Measurements from ENCODE around the gene ADAT1.

Gene ADAT1

DNA sequence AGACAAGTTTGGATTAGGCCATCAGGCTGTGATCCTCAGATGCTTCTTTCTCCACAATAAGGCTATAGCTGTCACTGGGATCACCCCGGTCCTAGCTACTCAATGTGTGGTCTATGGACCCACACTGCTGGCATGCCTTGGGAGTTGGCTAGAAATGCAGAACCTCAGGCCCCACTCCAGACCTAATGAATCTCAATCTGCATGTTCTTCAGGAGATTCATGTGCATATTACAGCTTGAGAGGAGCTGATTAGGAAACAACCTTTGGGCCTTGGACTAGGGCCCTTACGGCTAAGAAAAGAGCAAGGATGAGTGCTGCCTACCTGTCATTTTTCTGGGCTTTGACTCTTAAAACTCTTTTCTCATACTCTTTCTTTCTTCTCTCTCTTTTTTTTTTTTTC lies 7.5 kb downstream of the ADAT1 start:
- TF ChIP-seq ELF4 (IDR thresholded peaks at IDR 0.05) (no peak), FOXA1 (IDR thresholded peaks at IDR 0.05) (no peak), PKNOX1 (IDR thresholded peaks at IDR 0.05) (no peak), HDGF (IDR thresholded peaks at IDR 0.05; ENCODE audit: borderline replicate concordance) (no peak), ZNF384 (IDR thresholded peaks at IDR 0.05) (no peak), FOXK2 (IDR thresholded peaks at IDR 0.05) (no peak), SUZ12 (IDR thresholded peaks at IDR 0.05) (no peak), CTBP1 (IDR thresholded peaks at IDR 0.05; ENCODE audit: borderline replicate concordance) (no peak)
- DNase-seq (ENCODE audit: extremely low spot score): no peak
- ChIA-PET CTCF (no interaction called here), POLR2A (interaction anchor here (0.9 kb wide), 1 partner anchor 32 kb away, joined by 3 read pairs; the partner anchor contains the start of genes KARS1 and TERF2IP)

DNA sequence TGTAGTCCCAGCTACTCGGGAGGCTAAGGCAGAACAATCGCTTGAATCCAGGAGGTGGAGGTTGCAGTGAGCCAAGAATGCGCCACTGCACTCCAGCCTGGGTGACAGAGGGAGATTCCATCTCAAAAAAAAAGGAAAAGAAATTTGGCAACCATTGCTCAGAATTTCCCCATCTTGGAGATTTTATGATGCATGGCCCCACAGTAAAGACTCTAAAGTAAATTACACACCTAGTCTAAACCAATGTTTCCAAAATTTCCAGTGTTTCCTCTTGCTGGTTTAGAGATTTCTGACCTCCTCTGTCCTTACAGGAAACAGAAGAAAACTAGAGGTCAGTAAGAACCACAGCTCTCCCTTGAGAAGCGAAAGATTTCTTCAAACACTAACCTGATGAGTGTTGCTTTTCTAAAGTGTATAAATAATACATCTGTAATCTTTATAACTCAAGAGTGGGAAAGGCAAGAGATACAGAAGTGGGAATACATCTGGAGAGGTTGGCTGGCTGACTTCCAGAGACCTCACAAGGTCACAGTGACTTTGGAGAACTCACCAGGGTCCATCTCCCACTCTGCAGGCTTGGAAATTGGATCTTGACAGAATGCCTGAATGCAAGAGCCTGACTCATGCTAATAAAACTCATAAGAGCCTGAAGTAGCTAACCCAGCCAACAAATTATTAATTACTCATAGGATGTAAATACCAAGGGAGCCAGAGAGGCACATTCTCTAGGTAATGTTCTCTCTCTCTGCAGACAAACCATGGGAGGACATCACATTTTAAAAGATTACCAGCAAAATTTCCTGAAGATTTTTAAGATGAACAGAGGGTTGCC lies 8.8 kb downstream of the ADAT1 start:
- POLR2A ChIA-PET: no interaction called here
- TF ChIP-seq ZNF384 (IDR thresholded peaks at IDR 0.05) (no peak), BHLHE40 (IDR thresholded peaks at IDR 0.05; ENCODE audit: borderline replicate concordance) (no peak), L3MBTL2 (conservative IDR thresholded peaks at IDR 0.05) (no peak), ARNT (IDR thresholded peaks at IDR 0.05) (no peak), SUZ12 (IDR thresholded peaks at IDR 0.05) (no peak), LEF1 (IDR thresholded peaks at IDR 0.05; ENCODE audit: borderline replicate concordance) (no peak), CTBP1 (IDR thresholded peaks at IDR 0.05; ENCODE audit: borderline replicate concordance) (no peak), HDGF (IDR thresholded peaks at IDR 0.05; ENCODE audit: borderline replicate concordance) (no peak)
- DNase-seq (ENCODE audit: extremely low spot score): no peak
- CTCF ChIA-PET: no interaction called here

DNA sequence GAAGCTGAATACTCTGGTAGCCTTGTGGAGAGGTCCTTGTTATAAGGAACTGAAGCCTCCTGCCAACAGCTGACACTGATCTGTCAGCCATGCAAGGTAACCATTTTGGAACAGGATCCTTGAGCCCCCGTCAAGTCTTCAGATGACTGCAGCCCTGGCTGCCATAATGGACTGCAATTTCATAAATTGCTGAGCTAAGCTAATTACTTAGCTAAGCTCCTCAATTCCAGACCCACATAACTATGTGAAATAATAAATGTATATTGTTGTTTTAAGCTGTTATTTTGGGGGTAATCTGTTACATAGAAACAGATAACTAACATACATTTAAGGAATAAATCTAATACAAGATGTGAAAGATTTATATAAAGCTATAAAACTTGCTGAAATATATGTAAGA lies 16.6 kb downstream of the ADAT1 start:
- CTCF ChIA-PET: interaction anchor here (0.6 kb wide), 1 partner anchor 33 kb away, joined by 6 read pairs; no protein-coding TSS in a partner anchor
- POLR2A ChIA-PET: interaction anchor here (1.7 kb wide), 1 partner anchor 16 kb away, joined by 9 read pairs; the partner anchor contains the start of gene ADAT1
- TF ChIP-seq FOXA1 (IDR thresholded peaks at IDR 0.05) (no peak), ELF4 (IDR thresholded peaks at IDR 0.05) (no peak), TARDBP (IDR thresholded peaks at IDR 0.05) (no peak), LEF1 (IDR thresholded peaks at IDR 0.05; ENCODE audit: borderline replicate concordance) (no peak), FOXK2 (IDR thresholded peaks at IDR 0.05) (no peak), SUZ12 (IDR thresholded peaks at IDR 0.05) (no peak)
- DNase-seq (ENCODE audit: extremely low spot score): no peak

DNA sequence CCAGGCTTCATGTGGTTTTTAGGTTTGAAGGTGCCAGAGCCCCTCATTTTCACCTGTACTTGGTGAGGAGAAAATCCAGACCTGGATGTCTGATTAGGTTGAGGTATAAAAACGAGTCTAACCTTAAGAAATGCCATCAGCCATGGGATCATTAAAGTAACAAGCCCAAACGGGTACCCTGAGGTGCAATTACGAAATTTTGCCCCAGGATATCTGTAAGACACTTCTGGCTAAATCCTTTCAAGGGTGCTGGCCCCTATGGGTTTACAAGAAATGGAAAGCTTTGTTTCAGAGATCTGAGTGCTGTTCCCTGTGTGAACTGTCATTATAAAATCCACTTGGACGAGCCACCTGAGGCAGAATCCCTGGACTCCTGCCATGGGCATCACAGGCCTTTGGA lies 19.8 kb downstream of the ADAT1 start:
- ChIA-PET CTCF (no interaction called here), POLR2A (no interaction called here)
- TF ChIP-seq HDGF (IDR thresholded peaks at IDR 0.05; ENCODE audit: borderline replicate concordance) (no peak), SP1 (IDR thresholded peaks at IDR 0.05) (no peak), SUZ12 (IDR thresholded peaks at IDR 0.05) (no peak), PKNOX1 (IDR thresholded peaks at IDR 0.05) (no peak), ARNT (IDR thresholded peaks at IDR 0.05) (no peak), FOXA1 (IDR thresholded peaks at IDR 0.05) (no peak), FOXM1 (IDR thresholded peaks at IDR 0.05; ENCODE audit: borderline replicate concordance) (no peak)
- no peak for DNase-seq (ENCODE audit: extremely low spot score)

DNA sequence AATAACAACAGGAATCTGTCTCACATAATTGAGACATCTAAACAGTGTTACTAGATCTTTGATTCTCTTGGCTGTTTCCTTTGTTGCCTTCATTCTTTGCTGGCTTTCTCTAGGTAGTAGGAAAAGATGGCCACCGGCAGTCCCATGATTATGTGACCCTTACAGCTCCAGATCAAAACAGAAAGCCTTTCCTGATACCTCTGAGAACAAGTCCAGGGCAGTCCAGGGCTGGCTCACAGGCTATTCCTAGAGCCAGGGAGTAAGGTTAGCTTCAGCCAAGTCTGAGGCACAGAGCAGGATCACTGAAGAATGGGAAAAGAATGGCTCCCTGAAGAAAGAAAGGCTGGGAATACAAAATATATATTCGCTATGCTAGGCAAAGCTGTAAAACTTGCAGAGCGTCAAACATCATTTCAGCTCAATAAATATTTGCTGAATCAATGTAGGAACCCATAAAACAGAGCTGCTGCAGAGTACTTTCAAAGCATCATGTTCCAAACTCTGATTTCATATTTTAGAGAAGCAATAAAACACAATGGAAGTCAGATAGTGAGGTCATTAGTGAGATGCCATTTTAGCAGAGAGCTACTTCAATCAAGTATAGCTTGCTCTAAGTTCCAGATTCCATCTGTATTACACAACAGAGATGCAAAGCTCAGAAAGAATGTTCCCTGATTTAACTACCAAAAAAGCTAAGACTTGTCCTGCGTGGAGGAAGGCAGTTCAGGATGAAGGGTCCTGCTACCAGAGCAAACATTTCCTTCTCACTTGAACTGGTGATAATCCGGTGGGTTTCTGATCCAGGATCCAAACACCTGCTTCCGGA lies 23.4 kb downstream of the ADAT1 start:
- ChIA-PET CTCF (no interaction called here), POLR2A (interaction anchor here (1.1 to 1.4 kb wide), 2 partner anchors 23 to 48 kb away, joined by 3 to 4 read pairs; partner anchors contain the start of gene ADAT1)
- DNase-seq (ENCODE audit: extremely low spot score): no peak
- no peak for TF ChIP-seq NFRKB (IDR thresholded peaks at IDR 0.05)
- TF ChIP-seq HDGF (IDR thresholded peaks at IDR 0.05; ENCODE audit: borderline replicate concordance): no peak
- TF ChIP-seq FOXA1 (IDR thresholded peaks at IDR 0.05): no peak
- no peak for TF ChIP-seq L3MBTL2 (conservative IDR thresholded peaks at IDR 0.05)
- TF ChIP-seq LEF1 (IDR thresholded peaks at IDR 0.05; ENCODE audit: borderline replicate concordance): no peak
- TF ChIP-seq FOXK2 (IDR thresholded peaks at IDR 0.05): no peak
- no peak for TF ChIP-seq BHLHE40 (IDR thresholded peaks at IDR 0.05; ENCODE audit: borderline replicate concordance)

DNA sequence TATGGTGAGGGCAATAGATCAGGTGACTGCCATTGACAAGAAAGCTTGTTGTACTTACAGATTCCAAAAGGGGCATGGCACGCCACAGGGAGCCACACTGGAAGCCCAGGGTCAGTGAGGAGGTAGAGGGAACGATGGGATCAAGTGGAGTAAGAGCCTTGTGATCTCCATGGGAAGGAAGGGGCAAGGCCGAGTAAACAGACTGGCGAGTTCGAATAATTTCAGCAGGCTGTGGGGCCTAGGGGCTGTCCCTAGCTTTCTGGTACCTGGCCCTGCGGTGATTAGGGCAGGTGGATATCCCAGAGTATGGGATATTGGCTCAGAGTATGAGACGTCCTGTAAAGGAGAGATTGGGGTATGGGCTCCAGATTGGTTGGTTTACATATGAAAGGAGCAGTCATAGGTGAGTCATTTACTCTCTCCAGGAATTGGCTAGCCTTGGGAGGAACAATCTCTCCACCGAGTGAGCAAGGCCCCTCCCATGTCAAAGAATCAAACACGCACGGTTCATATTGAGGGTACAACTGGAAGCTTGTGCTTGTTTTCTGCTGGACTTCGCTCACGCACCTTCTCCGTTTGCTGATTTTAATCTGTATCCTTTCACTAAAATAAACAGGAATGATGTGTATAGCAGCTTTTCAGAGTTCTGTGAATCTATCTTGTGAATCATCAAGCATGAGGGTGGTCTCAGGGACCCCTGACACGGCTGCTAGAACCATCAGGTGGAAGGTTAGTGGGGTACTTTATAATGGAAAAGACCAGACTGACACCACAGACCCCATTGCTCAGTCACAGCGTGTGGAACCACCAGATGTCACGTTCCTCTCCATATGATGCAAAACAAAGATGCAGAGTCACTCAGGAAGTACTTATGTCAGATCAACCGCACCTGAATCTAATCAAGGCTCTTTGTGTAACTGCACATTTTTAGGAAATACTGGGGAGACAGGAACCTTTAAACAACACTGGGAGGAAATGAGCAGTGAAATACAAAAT lies 29.0 kb downstream of the ADAT1 start:
- no peak for DNase-seq (ENCODE audit: extremely low spot score)
- no peak for TF ChIP-seq ZNF384 (IDR thresholded peaks at IDR 0.05)
- no peak for TF ChIP-seq ELF4 (IDR thresholded peaks at IDR 0.05)
- TF ChIP-seq HDGF (IDR thresholded peaks at IDR 0.05; ENCODE audit: borderline replicate concordance): no peak
- TF ChIP-seq FOXM1 (IDR thresholded peaks at IDR 0.05; ENCODE audit: borderline replicate concordance): no peak
- no peak for TF ChIP-seq SP1 (IDR thresholded peaks at IDR 0.05)
- TF ChIP-seq LEF1 (IDR thresholded peaks at IDR 0.05; ENCODE audit: borderline replicate concordance): no peak
- no peak for TF ChIP-seq L3MBTL2 (conservative IDR thresholded peaks at IDR 0.05)
- TF ChIP-seq NFRKB (IDR thresholded peaks at IDR 0.05): no peak
- TF ChIP-seq CTBP1 (IDR thresholded peaks at IDR 0.05; ENCODE audit: borderline replicate concordance): no peak
- TF ChIP-seq TARDBP (IDR thresholded peaks at IDR 0.05): no peak
- no peak for TF ChIP-seq BHLHE40 (IDR thresholded peaks at IDR 0.05; ENCODE audit: borderline replicate concordance)
- TF ChIP-seq SUZ12 (IDR thresholded peaks at IDR 0.05): no peak
- no peak for TF ChIP-seq FOXA1 (IDR thresholded peaks at IDR 0.05)
- no peak for TF ChIP-seq PKNOX1 (IDR thresholded peaks at IDR 0.05)
- TF ChIP-seq ARNT (IDR thresholded peaks at IDR 0.05): no peak
- TF ChIP-seq FOXK2 (IDR thresholded peaks at IDR 0.05): no peak
- CTCF ChIA-PET: no interaction called here
- POLR2A ChIA-PET: no interaction called here

Data from HEK293T (cell line).